Astrocyte of the spinal cord (primary cell): ENCODE measurements around the gene TRPC4AP.

Source experiments
- DNase-seq: peaks from one replicate; pipeline ENCODE4 v3.0.0; 2011; ENCODE audit warnings: low read depth, low spot score
- H3K4me3 ChIP-seq: 2 replicates; pipeline ENCODE4 v1.5.1; 2011; ENCODE audit warnings: low read depth, mild to moderate bottlenecking, low read length, moderate library complexity
- CTCF ChIP-seq: IDR thresholded peaks from 2 replicates; pipeline ENCODE4 v1.5.1; 2012; ENCODE audit warnings: low read depth, mild to moderate bottlenecking, low read length, inconsistent platforms
- in situ Hi-C: cut with HindIII; loops from 2 replicates; pipeline ENCODE4 v1.10.0; 2017; ENCODE audit warnings: low sequenced_read_pairs

The TRPC4AP gene

GRCh38 chr20:35049776-35050352 is 42.7 kb downstream of the TRPC4AP start:
- in situ Hi-C loops, result no loop called here
- peak; percentile 27 for DNase-seq
- no peak overlapping the region for H3K4me3 ChIP-seq
- TF ChIP-seq CTCF, result no peak

GRCh38 chr20:35048739-35049138 is 43.9 kb downstream of the TRPC4AP start:
- DNase-seq, result no peak
- in situ Hi-C loops, result no loop called here
- no peak for TF ChIP-seq CTCF
- H3K4me3 ChIP-seq, result no peak overlapping the region

- in situ Hi-C loops, result no loop called here
- no peak for DNase-seq
- no peak overlapping the region for H3K4me3 ChIP-seq
- TF ChIP-seq CTCF, result no peak
These were observed 50.3 kb downstream of the TRPC4AP start for GRCh38 chr20:35042268-35042667.

GRCh38 chr20:35040646-35041045 is 52.0 kb downstream of the TRPC4AP start:
- no peak for TF ChIP-seq CTCF
- DNase-seq, result no peak
- in situ Hi-C loops, result no loop called here
- H3K4me3 ChIP-seq, result no peak overlapping the region

- TF ChIP-seq CTCF, result no peak
- DNase-seq, result no peak
- in situ Hi-C loops, result no loop called here
- no peak overlapping the region for H3K4me3 ChIP-seq
These were observed 52.6 kb downstream of the TRPC4AP start for GRCh38 chr20:35039846-35040489.

- H3K4me3 ChIP-seq, result no peak overlapping the region
- in situ Hi-C loops, result no loop called here
- no peak for TF ChIP-seq CTCF
- DNase-seq, result no peak
These were observed 53.5 kb downstream of the TRPC4AP start for GRCh38 chr20:35039146-35039545.

- H3K4me3 ChIP-seq, result no peak overlapping the region
- DNase-seq, result no peak
- no peak for TF ChIP-seq CTCF
- in situ Hi-C loops, result no loop called here
These were observed 58.5 kb downstream of the TRPC4AP start for GRCh38 chr20:35034145-35034544.
